Measurements from ENCODE around the gene ZNF423.
A peak's percentile ranks its signal among the peaks of the same experiment; 100 is the strongest.

DNA sequence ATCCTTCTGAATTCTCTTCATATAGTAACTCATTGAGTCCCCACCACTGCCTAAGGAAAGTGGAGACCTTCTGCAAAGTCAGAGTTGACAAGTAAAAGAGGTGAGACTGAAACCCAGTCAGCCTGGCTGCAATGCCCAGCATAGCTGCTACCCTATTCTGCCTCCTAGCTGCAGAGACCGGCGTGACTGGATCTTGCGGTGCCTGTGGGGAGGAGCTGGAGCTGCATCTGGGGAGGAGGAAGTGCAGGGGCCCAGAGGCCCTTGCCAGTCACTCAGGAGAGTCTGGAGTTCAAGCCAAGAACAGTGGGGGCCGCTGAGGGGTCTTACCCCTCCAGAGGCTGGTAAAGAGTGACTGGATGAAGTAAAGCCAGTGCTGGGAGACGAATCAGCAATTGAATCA lies 35.0 kb upstream of the ZNF423 start:
- TF ChIP-seq, protein P1, sequence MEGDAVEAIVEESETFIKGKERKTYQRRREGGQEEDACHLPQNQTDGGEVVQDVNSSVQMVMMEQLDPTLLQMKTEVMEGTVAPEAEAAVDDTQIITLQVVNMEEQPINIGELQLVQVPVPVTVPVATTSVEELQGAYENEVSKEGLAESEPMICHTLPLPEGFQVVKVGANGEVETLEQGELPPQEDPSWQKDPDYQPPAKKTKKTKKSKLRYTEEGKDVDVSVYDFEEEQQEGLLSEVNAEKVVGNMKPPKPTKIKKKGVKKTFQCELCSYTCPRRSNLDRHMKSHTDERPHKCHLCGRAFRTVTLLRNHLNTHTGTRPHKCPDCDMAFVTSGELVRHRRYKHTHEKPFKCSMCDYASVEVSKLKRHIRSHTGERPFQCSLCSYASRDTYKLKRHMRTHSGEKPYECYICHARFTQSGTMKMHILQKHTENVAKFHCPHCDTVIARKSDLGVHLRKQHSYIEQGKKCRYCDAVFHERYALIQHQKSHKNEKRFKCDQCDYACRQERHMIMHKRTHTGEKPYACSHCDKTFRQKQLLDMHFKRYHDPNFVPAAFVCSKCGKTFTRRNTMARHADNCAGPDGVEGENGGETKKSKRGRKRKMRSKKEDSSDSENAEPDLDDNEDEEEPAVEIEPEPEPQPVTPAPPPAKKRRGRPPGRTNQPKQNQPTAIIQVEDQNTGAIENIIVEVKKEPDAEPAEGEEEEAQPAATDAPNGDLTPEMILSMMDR (conservative IDR thresholded peaks at IDR 0.05; ENCODE audit: low read depth, low read length) = peak; percentile 56
- no peak for TF ChIP-seq EZH2 (IDR thresholded peaks at IDR 0.05; ENCODE audit: borderline replicate concordance, low read depth, low read length, poor library complexity, severe bottlenecking)
